Central memory CD8-positive, alpha-beta T cell (primary cell): ENCODE data around the gene ACTRT2.
A peak's percentile ranks its signal among the peaks of the same experiment; 100 is the strongest.

Source experiments
- ATAC-seq: fragments of 150-1000 bp; cut with Tn5 transposase; replicated peaks from 2 replicates; pipeline ENCODE4 v1.10.0; 2022; ENCODE audit warnings: mild to moderate bottlenecking, moderate FRiP score, moderate number of reproducible peaks; ENCODE audit not compliant: poor library complexity, severe bottlenecking; ENCODE audit errors: extremely low read depth
- DNase-seq, 2 donors: peaks; one replicate each; pipeline ENCODE4 v3.0.0; 2021; ENCODE audit warnings: low spot score in 2 of 2
- H3K27ac Mint-ChIP-seq: one replicate; pipeline ENCODE4 v1.8.0; 2022; ENCODE audit warnings: low read depth, mild to moderate bottlenecking, moderate library complexity, mixed read lengths
- H3K27me3 Mint-ChIP-seq: one replicate; pipeline ENCODE4 v1.8.0; 2022; ENCODE audit warnings: mixed read lengths
- H3K36me3 Mint-ChIP-seq: one replicate; pipeline ENCODE4 v1.8.0; 2022; ENCODE audit warnings: mild to moderate bottlenecking, moderate library complexity, mixed read lengths; ENCODE audit not compliant: insufficient read depth
- H3K4me1 Mint-ChIP-seq: one replicate; pipeline ENCODE4 v1.8.0; 2022; ENCODE audit warnings: mixed read lengths
- H3K4me3 Mint-ChIP-seq: one replicate; pipeline ENCODE4 v1.8.0; 2022; ENCODE audit warnings: mild to moderate bottlenecking, moderate library complexity, mixed read lengths
- H3K9me3 Mint-ChIP-seq: one replicate; pipeline ENCODE4 v1.8.0; 2022; ENCODE audit warnings: mixed read lengths

ACTRT2 gene

DNA sequence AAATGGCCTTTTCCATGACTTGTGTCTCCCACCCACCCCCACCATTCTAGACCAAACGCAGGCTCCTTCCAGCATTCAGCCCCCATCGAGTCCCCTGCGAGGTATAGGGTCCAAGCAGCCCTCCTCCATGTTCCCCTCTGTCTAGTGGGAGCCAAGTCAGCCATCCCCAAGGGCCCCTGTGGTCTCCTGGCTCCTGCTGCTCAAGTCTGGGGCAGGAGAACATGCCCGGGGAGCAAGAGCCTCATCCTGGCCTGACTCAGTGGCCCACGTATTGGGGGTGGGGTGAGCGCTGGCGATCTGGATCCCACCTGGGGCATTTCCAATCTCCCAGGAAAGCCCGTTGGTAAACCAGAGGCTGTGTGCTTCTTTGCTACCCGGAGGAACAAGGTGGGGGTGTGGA is 43.6 kb downstream of the ACTRT2 start:
- H3K36me3 Mint-ChIP-seq, result peaks cover 2% of the 10 kb centered on the region
- peaks cover 10% of the 10 kb centered on the region for H3K27me3 Mint-ChIP-seq
- no peak for ATAC-seq
- DNase-seq, result no peak
- no peaks in the 10 kb centered on the region for H3K9me3 Mint-ChIP-seq
- no peaks in the 10 kb centered on the region for H3K4me1 Mint-ChIP-seq
- no peak overlapping the region for H3K27ac Mint-ChIP-seq
- no peak overlapping the region for H3K4me3 Mint-ChIP-seq

DNA sequence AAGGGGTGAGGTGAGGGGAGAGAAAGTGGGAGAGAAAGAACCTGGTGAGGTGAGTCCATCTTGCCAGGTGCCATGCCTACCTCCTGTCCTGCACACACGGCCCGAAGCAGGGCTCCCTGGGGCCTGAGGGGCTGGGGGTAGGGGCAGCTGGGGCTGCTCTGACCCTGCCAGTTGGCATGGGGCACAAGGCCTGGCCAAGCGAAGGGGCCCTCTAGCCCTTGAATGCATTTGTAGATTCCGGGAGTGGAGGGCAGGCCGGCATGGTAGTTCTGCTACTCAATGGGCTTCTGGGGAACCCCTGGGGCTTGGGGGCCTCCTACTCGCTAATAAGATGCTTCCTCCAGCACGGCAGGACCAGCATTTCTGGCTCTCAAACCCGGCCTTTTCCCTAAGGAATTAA is 44.1 kb downstream of the ACTRT2 start:
- H3K4me3 Mint-ChIP-seq, result no peak overlapping the region
- no peak for ATAC-seq
- peaks cover 9% of the 10 kb centered on the region for H3K27me3 Mint-ChIP-seq
- H3K9me3 Mint-ChIP-seq, result no peaks in the 10 kb centered on the region
- no peak for DNase-seq
- H3K4me1 Mint-ChIP-seq, result no peaks in the 10 kb centered on the region
- H3K36me3 Mint-ChIP-seq, result peaks cover 2% of the 10 kb centered on the region
- no peak overlapping the region for H3K27ac Mint-ChIP-seq

GRCh38 chr1:3065797-3066196 is 44.5 kb downstream of the ACTRT2 start:
- Mint-ChIP-seq H3K27me3 (peaks cover 5% of the 10 kb centered on the region), H3K27ac (no peak overlapping the region), H3K36me3 (peaks cover 2% of the 10 kb centered on the region), H3K9me3 (no peaks in the 10 kb centered on the region), H3K4me3 (no peak overlapping the region), H3K4me1 (no peaks in the 10 kb centered on the region)
- DNase-seq (no peak), ATAC-seq (no peak)

GRCh38 chr1:3066250-3066711 is 45.0 kb downstream of the ACTRT2 start:
- ATAC-seq, result no peak
- Mint-ChIP-seq H3K36me3 (peaks cover 2% of the 10 kb centered on the region), H3K27me3 (peaks cover under 1% of the 10 kb centered on the region), H3K27ac (no peak overlapping the region), H3K4me3 (no peak overlapping the region), H3K4me1 (no peaks in the 10 kb centered on the region), H3K9me3 (no peaks in the 10 kb centered on the region)
- DNase-seq, result no peak

- peaks cover 2% of the 10 kb centered on the region for H3K36me3 Mint-ChIP-seq
- DNase-seq, result no peak
- no peak for ATAC-seq
- peaks cover 4% of the 10 kb centered on the region for H3K27me3 Mint-ChIP-seq
- H3K9me3 Mint-ChIP-seq, result no peaks in the 10 kb centered on the region
- no peak overlapping the region for H3K4me3 Mint-ChIP-seq
- H3K4me1 Mint-ChIP-seq, result no peaks in the 10 kb centered on the region
- H3K27ac Mint-ChIP-seq, result no peak overlapping the region
Observed at GRCh38 chr1:3066826-3067225, 45.6 kb downstream of the ACTRT2 start.

DNA sequence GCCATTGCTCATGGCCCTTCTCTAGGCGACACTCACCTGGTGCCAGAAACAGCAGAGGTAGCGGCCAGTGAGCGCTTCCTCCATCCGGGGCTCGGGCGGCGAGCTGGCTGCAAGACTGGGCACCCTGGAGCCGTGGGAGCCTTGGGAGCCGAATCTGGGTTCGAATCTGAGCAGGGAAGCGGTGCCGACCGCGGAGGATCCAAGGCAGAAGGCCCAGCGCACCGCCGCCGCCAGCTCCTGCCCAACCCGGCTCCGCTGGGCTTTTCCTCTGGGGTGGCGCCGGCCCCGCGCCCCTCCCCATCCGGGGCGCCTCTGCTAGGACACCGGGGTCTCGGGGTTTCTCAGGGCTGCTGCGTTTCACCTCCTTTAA is 46.0 kb downstream of the ACTRT2 start:
- Mint-ChIP-seq H3K36me3 (peaks cover 2% of the 10 kb centered on the region), H3K27me3 (peaks cover 9% of the 10 kb centered on the region), H3K4me3 (peak overlapping the region; percentile 38)

GRCh38 chr1:3067671-3068563 is 46.6 kb downstream of the ACTRT2 start:
- no peaks in the 10 kb centered on the region for H3K4me1 Mint-ChIP-seq
- peaks cover 13% of the 10 kb centered on the region for H3K27me3 Mint-ChIP-seq
- H3K27ac Mint-ChIP-seq, result no peak overlapping the region
- DNase-seq (no peak), ATAC-seq (no peak)
- H3K4me3 Mint-ChIP-seq, result peak overlapping the region; percentile 65
- peaks cover 2% of the 10 kb centered on the region for H3K36me3 Mint-ChIP-seq
- H3K9me3 Mint-ChIP-seq, result no peaks in the 10 kb centered on the region

More for the DNA sequence above, 46.0 kb downstream of the ACTRT2 start:
- no peaks in the 10 kb centered on the region for H3K4me1 Mint-ChIP-seq
- no peak for DNase-seq
- H3K27ac Mint-ChIP-seq, result no peak overlapping the region
- no peaks in the 10 kb centered on the region for H3K9me3 Mint-ChIP-seq
- no peak for ATAC-seq

GRCh38 chr1:3068564-3069431 is 47.5 kb downstream of the ACTRT2 start, which contains the start of gene PRDM16:
Gene PRDM16, plus strand, starts transcription at chr1:3069203. Its CDS starts 57 bp downstream, at chr1:3069260.
- no peak within 1 kb of the TSS for H3K27ac Mint-ChIP-seq
- H3K4me3 Mint-ChIP-seq, result peak within 1 kb of the TSS; percentile 65
- peaks cover 2% of the 10 kb centered on the region for H3K36me3 Mint-ChIP-seq
- no peaks in the 10 kb centered on the region for H3K4me1 Mint-ChIP-seq
- peaks cover 13% of the 10 kb centered on the region for H3K27me3 Mint-ChIP-seq
- H3K9me3 Mint-ChIP-seq, result no peaks in the 10 kb centered on the region
- DNase-seq (no peak), ATAC-seq (no peak)

GRCh38 chr1:3069491-3070308 is 48.4 kb downstream of the ACTRT2 start:
- Mint-ChIP-seq H3K27me3 (peaks cover 13% of the 10 kb centered on the region), H3K4me3 (no peak overlapping the region)
- DNase-seq, result no peak

GRCh38 chr1:3070309-3070643 is 49.0 kb downstream of the ACTRT2 start:
- Mint-ChIP-seq H3K4me3 (no peak overlapping the region), H3K27me3 (peaks cover 13% of the 10 kb centered on the region), H3K36me3 (peaks cover 2% of the 10 kb centered on the region), H3K9me3 (no peaks in the 10 kb centered on the region), H3K4me1 (no peaks in the 10 kb centered on the region), H3K27ac (no peak overlapping the region)
- no peak for DNase-seq
- no peak for ATAC-seq

More at GRCh38 chr1:3069491-3070308, 48.4 kb downstream of the ACTRT2 start:
- no peaks in the 10 kb centered on the region for H3K9me3 Mint-ChIP-seq
- ATAC-seq, result no peak
- peaks cover 2% of the 10 kb centered on the region for H3K36me3 Mint-ChIP-seq
- H3K4me1 Mint-ChIP-seq, result no peaks in the 10 kb centered on the region
- no peak overlapping the region for H3K27ac Mint-ChIP-seq

DNA sequence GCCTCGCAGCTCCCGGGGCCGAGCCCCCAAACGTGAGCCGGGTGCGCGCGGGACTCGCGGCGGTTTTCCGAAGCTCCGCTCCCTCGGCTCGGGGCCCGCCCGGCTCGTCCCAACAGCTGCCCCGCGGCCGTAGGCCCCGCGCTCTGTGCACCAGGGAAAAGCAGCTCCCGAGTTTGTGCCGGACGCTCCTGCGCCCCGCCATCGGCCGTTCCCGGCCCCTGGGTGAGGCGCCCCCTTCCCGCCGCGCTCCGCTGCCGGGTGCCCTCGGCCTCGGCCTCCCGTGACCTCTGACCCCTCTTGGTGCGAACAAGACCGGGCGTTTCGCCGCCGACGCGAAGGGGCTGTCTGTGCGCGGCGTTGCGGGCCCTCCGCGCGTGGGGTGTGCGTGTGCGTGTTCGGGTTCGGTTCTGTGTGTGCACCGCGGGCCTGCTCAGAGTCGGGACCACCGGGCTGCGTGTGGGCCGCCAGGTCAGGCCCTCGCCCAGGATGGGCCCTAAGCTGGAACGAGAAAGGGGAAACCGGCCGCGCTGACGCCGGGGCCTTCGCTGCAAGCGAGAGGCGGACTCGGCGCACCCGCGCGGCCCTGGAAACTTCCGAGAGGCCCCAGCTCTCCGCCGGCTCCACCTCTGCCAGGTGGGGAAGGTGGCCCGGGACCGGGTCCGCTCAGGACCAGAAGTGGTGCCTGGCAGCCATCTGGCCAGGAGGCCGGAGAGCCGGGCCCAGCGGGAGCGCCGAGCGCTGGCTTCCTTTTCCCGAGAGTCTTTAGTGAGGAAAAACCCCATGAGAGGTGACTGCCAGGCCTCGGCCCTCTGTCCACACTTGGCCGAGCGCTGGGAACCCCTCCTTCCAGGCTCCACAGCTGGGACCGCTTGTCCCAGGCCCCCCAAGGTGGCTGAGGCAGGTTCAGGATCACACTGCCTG is 49.6 kb downstream of the ACTRT2 start:
- Mint-ChIP-seq H3K27me3 (peaks cover 13% of the 10 kb centered on the region), H3K4me1 (no peaks in the 10 kb centered on the region), H3K9me3 (no peaks in the 10 kb centered on the region), H3K27ac (no peak overlapping the region), H3K36me3 (peaks cover 2% of the 10 kb centered on the region), H3K4me3 (peak overlapping the region; percentile 40)
- ATAC-seq (no peak), DNase-seq (no peak)
